Parathyroid adenoma (tissue), 2 donors: Measurements from ENCODE around the gene EPHA5.

Source experiments
- H2AFZ ChIP-seq: fragments of 300-600 bp; sonication (generic); one replicate; pipeline ENCODE4 v1.7.0; 2017; ENCODE audit warnings: antibody characterized with exemption, mild to moderate bottlenecking
- H3K27ac ChIP-seq: fragments of 300-600 bp; sonication (generic); one replicate; pipeline ENCODE4 v1.7.0; 2017
- H3K27me3 ChIP-seq: fragments of 300-600 bp; sonication (generic); one replicate; pipeline ENCODE4 v1.7.0; 2017; ENCODE audit warnings: low read length; ENCODE audit not compliant: control insufficient read depth, insufficient read depth
- H3K36me3 ChIP-seq: fragments of 300-600 bp; sonication (generic); one replicate; pipeline ENCODE4 v1.7.0; 2017; ENCODE audit warnings: low read length; ENCODE audit not compliant: control insufficient read depth, insufficient read depth
- H3K4me1 ChIP-seq: fragments of 300-600 bp; sonication (generic); one replicate; pipeline ENCODE4 v1.7.0; 2017; ENCODE audit warnings: control low read depth
- H3K4me2 ChIP-seq: fragments of 300-600 bp; sonication (generic); one replicate; pipeline ENCODE4 v1.7.0; 2017; ENCODE audit warnings: low read length
- H3K4me3 ChIP-seq: fragments of 300-600 bp; sonication (generic); one replicate; pipeline ENCODE4 v1.7.0; 2017; ENCODE audit warnings: low read depth, low read length
- H3K79me2 ChIP-seq: fragments of 300-600 bp; sonication (generic); one replicate; pipeline ENCODE4 v1.7.0; 2017; ENCODE audit warnings: control low read depth
- H3K9ac ChIP-seq: fragments of 300-600 bp; sonication (generic); one replicate; pipeline ENCODE4 v1.7.0; 2017; ENCODE audit warnings: mild to moderate bottlenecking
- H3K9me3 ChIP-seq: fragments of 300-600 bp; sonication (generic); one replicate; pipeline ENCODE4 v1.7.0; 2017; ENCODE audit warnings: low read length; ENCODE audit not compliant: control insufficient read depth
- CTCF ChIP-seq: fragments of 300-600 bp; sonication (generic); IDR thresholded peaks from one replicate; pipeline ENCODE4 v1.7.0; 2017; ENCODE audit warnings: antibody characterized with exemption, mild to moderate bottlenecking
- donor health status: primary hyperparathyroidism.

Gene EPHA5

DNA sequence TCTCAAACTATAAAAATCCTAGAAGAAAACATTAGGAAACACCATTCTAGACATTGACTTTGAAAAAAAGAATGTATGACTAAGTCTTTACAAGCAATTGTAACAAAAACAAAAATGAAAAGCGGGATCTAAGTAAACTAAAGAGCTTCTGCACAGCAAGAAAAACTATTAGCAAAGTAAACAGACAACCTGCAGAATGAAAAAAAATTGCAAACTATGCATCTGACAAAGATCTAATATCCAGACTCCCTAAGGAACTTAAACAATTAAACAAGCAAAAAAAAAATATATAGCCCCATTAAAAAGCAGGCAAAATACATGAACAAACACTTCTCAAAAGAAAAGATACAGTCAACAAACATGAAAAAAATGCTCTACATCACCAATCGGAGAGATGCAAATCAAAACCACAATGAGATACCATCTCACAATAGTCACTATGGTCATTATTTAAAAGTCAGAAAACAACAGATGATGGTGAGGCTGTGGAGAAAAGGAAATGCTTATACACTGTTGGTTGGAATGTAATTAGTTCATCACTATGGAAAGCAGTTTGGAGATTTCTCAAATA lies 168.1 kb downstream of the EPHA5 start:
- Histone ChIP-seq H2AFZ (no peak overlapping the region), H3K4me3 (no peak overlapping the region), H3K27ac (no peak overlapping the region), H3K36me3 (no peaks in the 10 kb centered on the region), H3K27me3 (no peaks in the 10 kb centered on the region), H3K9ac (no peak overlapping the region), H3K9me3 (no peaks in the 10 kb centered on the region), H3K4me2 (no peak overlapping the region), H3K4me1 (no peaks in the 10 kb centered on the region), H3K79me2 (no peaks in the 10 kb centered on the region)
- TF ChIP-seq CTCF: no peak

DNA sequence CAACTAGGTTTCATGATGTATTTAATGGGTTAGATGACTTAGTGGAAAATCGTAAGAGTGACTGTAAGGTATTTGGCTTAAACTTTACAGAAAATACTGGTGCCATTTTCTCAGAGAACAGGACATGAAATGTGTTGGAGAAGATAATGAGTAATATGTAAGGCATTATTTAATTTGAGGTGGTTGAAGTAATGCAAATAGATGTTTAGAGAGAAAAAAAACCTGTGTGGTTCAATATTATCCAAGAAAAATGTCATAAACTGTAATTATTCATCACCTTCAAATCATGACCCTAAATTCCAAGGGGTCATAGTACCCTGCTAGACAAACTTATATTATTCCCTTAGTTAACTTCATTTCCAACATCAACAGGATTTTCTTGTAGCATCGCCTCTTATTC lies 171.7 kb downstream of the EPHA5 start:
- Histone ChIP-seq H3K27ac (no peak overlapping the region), H3K36me3 (no peaks in the 10 kb centered on the region)
- no peak for TF ChIP-seq CTCF

GRCh38 chr4:65495439-65495838 lies 174.8 kb downstream of the EPHA5 start:
- no peaks in the 10 kb centered on the region for H3K36me3 ChIP-seq
- no peaks in the 10 kb centered on the region for H3K9me3 ChIP-seq
- H3K4me3 ChIP-seq: no peak overlapping the region
- no peak overlapping the region for H2AFZ ChIP-seq
- H3K79me2 ChIP-seq: no peaks in the 10 kb centered on the region
- TF ChIP-seq CTCF: no peak
- H3K27ac ChIP-seq: no peak overlapping the region
- no peak overlapping the region for H3K4me2 ChIP-seq
- H3K9ac ChIP-seq: no peak overlapping the region
- H3K4me1 ChIP-seq: no peaks in the 10 kb centered on the region
- H3K27me3 ChIP-seq: no peaks in the 10 kb centered on the region

More for the DNA sequence above, 171.7 kb downstream of the EPHA5 start:
- H3K27me3 ChIP-seq: no peaks in the 10 kb centered on the region
- H3K9ac ChIP-seq: no peak overlapping the region
- no peak overlapping the region for H2AFZ ChIP-seq
- H3K9me3 ChIP-seq: no peaks in the 10 kb centered on the region
- no peak overlapping the region for H3K4me2 ChIP-seq
- H3K79me2 ChIP-seq: no peaks in the 10 kb centered on the region
- H3K4me1 ChIP-seq: no peaks in the 10 kb centered on the region
- H3K4me3 ChIP-seq: no peak overlapping the region

DNA sequence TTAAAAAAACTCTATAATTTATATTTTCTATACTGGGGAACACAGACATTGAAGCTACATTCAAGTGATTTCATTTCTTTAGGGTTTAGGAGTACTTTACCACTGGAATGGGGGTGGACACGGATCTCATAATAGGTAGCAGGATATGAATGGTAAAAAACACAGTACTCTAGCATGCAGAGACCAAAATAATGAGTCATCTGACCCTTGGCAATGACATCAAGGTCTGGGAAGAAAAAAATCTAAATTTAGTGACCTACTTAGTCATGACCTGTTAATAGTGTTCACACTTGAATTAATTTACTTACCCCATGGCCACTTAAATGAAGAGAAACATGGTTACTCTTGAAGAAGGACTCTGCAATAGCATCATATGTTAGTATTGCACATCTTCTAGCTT lies 187.9 kb downstream of the EPHA5 start:
- Histone ChIP-seq H3K4me1 (no peaks in the 10 kb centered on the region), H3K27me3 (no peaks in the 10 kb centered on the region), H3K79me2 (no peaks in the 10 kb centered on the region), H3K9ac (no peak overlapping the region), H3K4me2 (no peak overlapping the region), H3K9me3 (no peaks in the 10 kb centered on the region), H3K36me3 (no peaks in the 10 kb centered on the region), H2AFZ (no peak overlapping the region), H3K4me3 (no peak overlapping the region), H3K27ac (no peak overlapping the region)
- TF ChIP-seq CTCF: no peak

- Histone ChIP-seq H3K27me3 (no peaks in the 10 kb centered on the region), H3K4me2 (no peak overlapping the region), H2AFZ (no peak overlapping the region), H3K9ac (no peak overlapping the region), H3K9me3 (no peaks in the 10 kb centered on the region), H3K27ac (no peak overlapping the region), H3K4me1 (no peaks in the 10 kb centered on the region), H3K4me3 (no peak overlapping the region), H3K36me3 (no peaks in the 10 kb centered on the region), H3K79me2 (no peaks in the 10 kb centered on the region)
- TF ChIP-seq CTCF: no peak
These were observed 197.8 kb downstream of the EPHA5 start for GRCh38 chr4:65472531-65472930.
